ENCODE measurements around the gene SPG7. TPM values are rescaled to one million over a fixed set of nuclear protein-coding genes. Genes with fewer than 3 reads are reported as not detected.
"Not testable (repeated sequence)": the region's sequence is repeated elsewhere in the genome, so short reads cannot be mapped to it uniquely, and the experiment has no call there.

Gene SPG7
- total RNA-seq, 1 experiment from 2014 or later, result 118 TPM

- Histone ChIP-seq H3K27ac (ENCODE audit: low read length) (no peak overlapping the region), H3K27me3 (ENCODE audit: control insufficient read depth, insufficient read depth, low read length) (no peaks in the 10 kb centered on the region), H3K9me3 (ENCODE audit: control insufficient read depth, insufficient read depth, low read depth, low read length) (no peaks in the 10 kb centered on the region), H3K4me3 (ENCODE audit: low read depth in 2 of 2, low read length in 2 of 2) (no peak overlapping the region), H3K36me3 (ENCODE audit: control insufficient read depth, insufficient read depth, low read length) (no peaks in the 10 kb centered on the region), H3K4me1 (ENCODE audit: control insufficient read depth, insufficient read depth, low read length) (peaks cover 8% of the 10 kb centered on the region)
- TF ChIP-seq CTCF (IDR thresholded peaks at IDR 0.05), result no peak
- ATAC-seq, result no peak
- no TSS peak for BruUV-seq (replicated peaks)
- in situ Hi-C loops (cut with HindIII; ENCODE audit: low pct_unique_long_range_greater_than_20kb, low sequenced_read_pairs), result no loop called here
- DNase-seq (ENCODE audit: low read depth, low spot score), result no peak
- intact Hi-C loops (cut with micrococcal nuclease; ENCODE audit: unreplicated experiment), result loop anchor here (5.0 kb wide), 1 partner anchor 73 kb away; no protein-coding TSS in a partner anchor
- CTCF ChIA-PET, result no interaction called here
- POLR2A ChIA-PET, result no interaction called here
Measured at GRCh38 chr16:89569506-89570341, 61.5 kb downstream of the SPG7 start.

DNA sequence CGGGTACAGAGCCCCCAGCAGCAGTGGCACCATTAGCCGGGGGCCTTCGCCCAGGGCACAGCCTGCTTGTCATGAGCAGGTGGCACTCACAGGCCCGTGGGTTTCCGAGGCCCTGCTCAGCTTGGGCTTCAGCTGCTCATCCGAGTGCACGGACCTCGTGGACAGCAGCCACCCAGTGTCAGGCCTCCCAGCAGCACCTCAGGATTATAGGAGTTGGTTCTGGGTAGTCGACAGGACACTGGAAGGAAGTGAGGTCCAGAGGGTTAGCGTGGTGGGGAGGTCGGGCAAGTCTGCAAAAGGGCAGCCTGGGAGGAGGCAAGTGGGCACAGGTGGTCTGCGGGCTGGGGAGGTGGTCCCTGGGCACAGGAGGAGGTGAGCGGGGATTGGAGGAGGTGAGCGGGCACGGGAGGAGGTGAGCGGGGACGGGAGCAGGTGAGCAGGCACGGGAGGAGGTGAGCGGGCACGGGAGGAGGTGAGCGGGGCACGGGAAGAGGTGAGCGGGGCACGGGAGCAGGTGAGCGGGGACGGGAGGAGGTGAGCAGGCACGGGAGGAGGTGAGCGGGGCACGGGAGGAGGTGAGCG is 62.2 kb downstream of the SPG7 start:
- no peaks in the 10 kb centered on the region for H3K9me3 ChIP-seq (ENCODE audit: control insufficient read depth, insufficient read depth, low read depth, low read length)
- BruUV-seq (replicated peaks), result no TSS peak
- no peaks in the 10 kb centered on the region for H3K36me3 ChIP-seq (ENCODE audit: control insufficient read depth, insufficient read depth, low read length)
- H3K4me3 ChIP-seq (ENCODE audit: low read depth in 2 of 2, low read length in 2 of 2), result no peak overlapping the region
- TF ChIP-seq, protein P1, sequence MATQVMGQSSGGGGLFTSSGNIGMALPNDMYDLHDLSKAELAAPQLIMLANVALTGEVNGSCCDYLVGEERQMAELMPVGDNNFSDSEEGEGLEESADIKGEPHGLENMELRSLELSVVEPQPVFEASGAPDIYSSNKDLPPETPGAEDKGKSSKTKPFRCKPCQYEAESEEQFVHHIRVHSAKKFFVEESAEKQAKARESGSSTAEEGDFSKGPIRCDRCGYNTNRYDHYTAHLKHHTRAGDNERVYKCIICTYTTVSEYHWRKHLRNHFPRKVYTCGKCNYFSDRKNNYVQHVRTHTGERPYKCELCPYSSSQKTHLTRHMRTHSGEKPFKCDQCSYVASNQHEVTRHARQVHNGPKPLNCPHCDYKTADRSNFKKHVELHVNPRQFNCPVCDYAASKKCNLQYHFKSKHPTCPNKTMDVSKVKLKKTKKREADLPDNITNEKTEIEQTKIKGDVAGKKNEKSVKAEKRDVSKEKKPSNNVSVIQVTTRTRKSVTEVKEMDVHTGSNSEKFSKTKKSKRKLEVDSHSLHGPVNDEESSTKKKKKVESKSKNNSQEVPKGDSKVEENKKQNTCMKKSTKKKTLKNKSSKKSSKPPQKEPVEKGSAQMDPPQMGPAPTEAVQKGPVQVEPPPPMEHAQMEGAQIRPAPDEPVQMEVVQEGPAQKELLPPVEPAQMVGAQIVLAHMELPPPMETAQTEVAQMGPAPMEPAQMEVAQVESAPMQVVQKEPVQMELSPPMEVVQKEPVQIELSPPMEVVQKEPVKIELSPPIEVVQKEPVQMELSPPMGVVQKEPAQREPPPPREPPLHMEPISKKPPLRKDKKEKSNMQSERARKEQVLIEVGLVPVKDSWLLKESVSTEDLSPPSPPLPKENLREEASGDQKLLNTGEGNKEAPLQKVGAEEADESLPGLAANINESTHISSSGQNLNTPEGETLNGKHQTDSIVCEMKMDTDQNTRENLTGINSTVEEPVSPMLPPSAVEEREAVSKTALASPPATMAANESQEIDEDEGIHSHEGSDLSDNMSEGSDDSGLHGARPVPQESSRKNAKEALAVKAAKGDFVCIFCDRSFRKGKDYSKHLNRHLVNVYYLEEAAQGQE (IDR thresholded peaks at IDR 0.05; ENCODE audit: insufficient read depth in 1 of 2, low read depth in 2 of 2, low read length in 1 of 2), result no peak
- TF ChIP-seq POLR2AphosphoS5 (IDR thresholded peaks at IDR 0.05; ENCODE audit: low read depth, low read length), result no peak
- POLR2A ChIA-PET, result no interaction called here
- H3K4me1 ChIP-seq (ENCODE audit: control insufficient read depth, insufficient read depth, low read length), result peaks cover 6% of the 10 kb centered on the region; the same call in 1 of the 2 replicates
- no peak for ATAC-seq
- H3K27me3 ChIP-seq (ENCODE audit: control insufficient read depth, insufficient read depth, low read length), result no peaks in the 10 kb centered on the region
- CTCF ChIA-PET, result no interaction called here
- intact Hi-C loops (cut with micrococcal nuclease; ENCODE audit: unreplicated experiment) (loop anchor here (5.0 kb wide), 1 partner anchor 72 kb away; no protein-coding TSS in a partner anchor), in situ Hi-C loops (cut with HindIII; ENCODE audit: low pct_unique_long_range_greater_than_20kb, low sequenced_read_pairs) (no loop called here)
- no peak overlapping the region for H3K27ac ChIP-seq (ENCODE audit: low read length)
- DNase-seq (ENCODE audit: low read depth, low spot score), result no peak

GRCh38 chr16:89570983-89571598 is 62.9 kb downstream of the SPG7 start:
- H3K9me3 ChIP-seq (ENCODE audit: control insufficient read depth, insufficient read depth, low read depth, low read length); H3K36me3 ChIP-seq (ENCODE audit: control insufficient read depth, insufficient read depth, low read length); H3K4me3 ChIP-seq (ENCODE audit: low read depth in 2 of 2, low read length in 2 of 2); POLR2A ChIA-PET; DNase-seq (ENCODE audit: low read depth, low spot score); CTCF ChIA-PET; in situ Hi-C loops (cut with HindIII; ENCODE audit: low pct_unique_long_range_greater_than_20kb, low sequenced_read_pairs); ATAC-seq; BruUV-seq (replicated peaks); H3K27me3 ChIP-seq (ENCODE audit: control insufficient read depth, insufficient read depth, low read length); H3K27ac ChIP-seq (ENCODE audit: low read length); H3K4me1 ChIP-seq (ENCODE audit: control insufficient read depth, insufficient read depth, low read length): not testable (repeated sequence)
- intact Hi-C loops (cut with micrococcal nuclease; ENCODE audit: unreplicated experiment), result loop anchor here (5.0 kb wide), 1 partner anchor 71 kb away; no protein-coding TSS in a partner anchor
